NCI-H748 (cell line): ENCODE measurements around the gene CLIP3.
"Not testable (repeated sequence)": the region's sequence is repeated elsewhere in the genome, so short reads cannot be mapped to it uniquely, and the experiment has no call there.

ENCODE experiments used
- DNase-seq: peaks from one replicate; lab custom pipeline; 2025; ENCODE audit not compliant: unreplicated experiment; lab: John Stamatoyannopoulos, UW

CLIP3 gene

GRCh38 chr19:36032251-36033104, at the start of gene CLIP3:
Gene CLIP3, minus strand, starts transcription at chr19:36032873. Its CDS starts 516 bp downstream, at chr19:36032357.
- peak; percentile 89 for DNase-seq

GRCh38 chr19:36081894-36082293, 49.2 kb upstream of the CLIP3 start:
- DNase-seq: no peak

- DNase-seq: no peak
Measured at GRCh38 chr19:36081385-36081784, 48.7 kb upstream of the CLIP3 start.

GRCh38 chr19:36079389-36079945, 46.8 kb upstream of the CLIP3 start:
- DNase-seq: no peak

GRCh38 chr19:36073121-36073876, 40.6 kb upstream of the CLIP3 start:
- no peak for DNase-seq

GRCh38 chr19:36072081-36072480, 39.4 kb upstream of the CLIP3 start:
- DNase-seq: no peak

- DNase-seq: not testable (repeated sequence)
Measured at GRCh38 chr19:36068810-36069499, 36.3 kb upstream of the CLIP3 start.

- DNase-seq: no peak
Measured at GRCh38 chr19:36067681-36068080, 35.0 kb upstream of the CLIP3 start.

- no peak for DNase-seq
Measured at GRCh38 chr19:36064826-36065225, 32.2 kb upstream of the CLIP3 start.

GRCh38 chr19:36061367-36061766, 28.7 kb upstream of the CLIP3 start:
- DNase-seq: no peak

GRCh38 chr19:36060430-36060829, 27.8 kb upstream of the CLIP3 start:
- DNase-seq: peak; percentile 17

GRCh38 chr19:36059180-36059910, 26.7 kb upstream of the CLIP3 start:
- DNase-seq: no peak

GRCh38 chr19:36058481-36059179, 26.0 kb upstream of the CLIP3 start:
- DNase-seq: no peak

- DNase-seq: peak; percentile 98
Measured at GRCh38 chr19:36054733-36055686, 22.3 kb upstream of the CLIP3 start, which contains the start of gene WDR62. Gene WDR62, plus strand, starts transcription at chr19:36054897. Its CDS starts 75 bp downstream, at chr19:36054972.

- DNase-seq: peak; percentile 100
Measured at GRCh38 chr19:36054119-36054732, 21.6 kb upstream of the CLIP3 start, which contains the start of gene THAP8. Gene THAP8, minus strand, starts transcription at chr19:36054285. Its CDS starts 68 bp downstream, at chr19:36054217.

GRCh38 chr19:36051637-36052036, 19.0 kb upstream of the CLIP3 start:
- peak; percentile 54 for DNase-seq

GRCh38 chr19:36051236-36051635, 18.6 kb upstream of the CLIP3 start:
- peak; percentile 65 for DNase-seq

- no peak for DNase-seq
Measured at GRCh38 chr19:36049080-36049698, 16.5 kb upstream of the CLIP3 start.
